Measurements from ENCODE around the gene ITFG1. TPM values are rescaled to one million over a fixed set of nuclear protein-coding genes. Genes with fewer than 3 reads are reported as not detected.
"Not testable (repeated sequence)": the region's sequence is repeated elsewhere in the genome, so short reads cannot be mapped to it uniquely, and the experiment has no call there.

Gene ITFG1
- total RNA-seq, 1 donor from 2014 or later = 49.2 TPM

DNA sequence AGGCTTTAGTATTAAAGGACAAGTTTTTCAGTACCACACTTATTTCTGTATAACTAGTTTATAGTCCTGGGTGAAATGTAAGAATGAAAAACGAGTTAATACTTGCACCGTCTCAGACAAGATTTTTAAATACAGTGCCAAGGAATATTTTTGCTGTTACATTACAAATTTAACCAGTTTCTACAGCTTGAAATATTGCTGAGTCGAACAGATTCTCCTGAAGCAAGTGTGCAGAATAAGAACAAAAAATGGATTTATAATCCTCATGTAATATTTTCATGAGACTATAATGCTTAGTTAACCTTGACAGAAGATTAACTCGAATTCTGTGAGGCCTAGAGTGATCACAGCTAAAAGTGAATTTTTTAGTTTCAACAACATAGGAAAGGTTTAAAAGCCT lies 320.2 kb downstream of the ITFG1 start:
- Mint-ChIP-seq H3K27me3 (ENCODE audit: low read depth) (peaks cover 12% of the 10 kb centered on the region), H3K27ac (peak overlapping the region; percentile 56)
- DNase-seq (ENCODE audit: low spot score in 2 of 2, unreplicated experiment in 2 of 2) = no peak

GRCh38 chr16:47139561-47140185 lies 321.2 kb downstream of the ITFG1 start:
- H3K27me3 Mint-ChIP-seq (ENCODE audit: low read depth) = peaks cover 3% of the 10 kb centered on the region
- peak overlapping the region; percentile 57 for H3K27ac Mint-ChIP-seq
- peaks cover 54% of the 10 kb centered on the region for H3K4me1 Mint-ChIP-seq
- no peaks in the 10 kb centered on the region for H3K36me3 Mint-ChIP-seq
- no peak overlapping the region for H3K4me3 Mint-ChIP-seq
- TF ChIP-seq, protein P1, sequence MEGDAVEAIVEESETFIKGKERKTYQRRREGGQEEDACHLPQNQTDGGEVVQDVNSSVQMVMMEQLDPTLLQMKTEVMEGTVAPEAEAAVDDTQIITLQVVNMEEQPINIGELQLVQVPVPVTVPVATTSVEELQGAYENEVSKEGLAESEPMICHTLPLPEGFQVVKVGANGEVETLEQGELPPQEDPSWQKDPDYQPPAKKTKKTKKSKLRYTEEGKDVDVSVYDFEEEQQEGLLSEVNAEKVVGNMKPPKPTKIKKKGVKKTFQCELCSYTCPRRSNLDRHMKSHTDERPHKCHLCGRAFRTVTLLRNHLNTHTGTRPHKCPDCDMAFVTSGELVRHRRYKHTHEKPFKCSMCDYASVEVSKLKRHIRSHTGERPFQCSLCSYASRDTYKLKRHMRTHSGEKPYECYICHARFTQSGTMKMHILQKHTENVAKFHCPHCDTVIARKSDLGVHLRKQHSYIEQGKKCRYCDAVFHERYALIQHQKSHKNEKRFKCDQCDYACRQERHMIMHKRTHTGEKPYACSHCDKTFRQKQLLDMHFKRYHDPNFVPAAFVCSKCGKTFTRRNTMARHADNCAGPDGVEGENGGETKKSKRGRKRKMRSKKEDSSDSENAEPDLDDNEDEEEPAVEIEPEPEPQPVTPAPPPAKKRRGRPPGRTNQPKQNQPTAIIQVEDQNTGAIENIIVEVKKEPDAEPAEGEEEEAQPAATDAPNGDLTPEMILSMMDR (IDR thresholded peaks at IDR 0.05; ENCODE audit: unreplicated experiment) = no peak
- DNase-seq (ENCODE audit: low spot score in 2 of 2, unreplicated experiment in 2 of 2) = no peak
- H3K9me3 Mint-ChIP-seq = no peaks in the 10 kb centered on the region

More for the DNA sequence above, 320.2 kb downstream of the ITFG1 start:
- TF ChIP-seq, protein P1 (IDR thresholded peaks at IDR 0.05; ENCODE audit: unreplicated experiment) = no peak
- Mint-ChIP-seq H3K4me3 (no peak overlapping the region), H3K36me3 (no peaks in the 10 kb centered on the region), H3K4me1 (peaks cover 56% of the 10 kb centered on the region), H3K9me3 (no peaks in the 10 kb centered on the region)

DNA sequence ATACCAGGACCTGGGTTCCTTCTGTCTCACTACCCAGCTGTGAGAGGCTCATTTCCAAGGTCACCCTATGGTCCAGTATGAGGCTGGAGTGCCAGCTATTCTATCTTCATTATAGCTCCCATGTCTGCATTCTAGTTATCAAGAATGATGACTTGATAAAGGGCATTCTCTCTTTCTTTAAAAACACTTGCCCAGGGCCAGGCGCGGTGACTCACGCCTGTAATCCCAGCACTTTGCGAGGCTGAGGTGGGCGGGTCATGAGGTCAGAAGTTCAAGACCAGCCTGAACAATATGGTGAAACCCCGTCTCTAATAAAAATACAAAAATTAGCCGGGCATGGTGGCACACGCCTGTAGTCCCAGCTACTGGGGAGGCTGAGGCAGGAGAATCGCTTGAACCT lies 322.9 kb downstream of the ITFG1 start:
- not testable (repeated sequence) for DNase-seq (ENCODE audit: low spot score in 2 of 2, unreplicated experiment in 2 of 2); H3K27ac Mint-ChIP-seq; H3K4me3 Mint-ChIP-seq; H3K9me3 Mint-ChIP-seq; H3K27me3 Mint-ChIP-seq (ENCODE audit: low read depth); H3K36me3 Mint-ChIP-seq
- H3K4me1 Mint-ChIP-seq = peaks cover 51% of the 10 kb centered on the region

- H3K9me3 Mint-ChIP-seq = no peaks in the 10 kb centered on the region
- no peaks in the 10 kb centered on the region for H3K27me3 Mint-ChIP-seq (ENCODE audit: low read depth)
- no peak overlapping the region for H3K27ac Mint-ChIP-seq
- H3K4me1 Mint-ChIP-seq = peaks cover 45% of the 10 kb centered on the region
- TF ChIP-seq, protein P1 (IDR thresholded peaks at IDR 0.05; ENCODE audit: unreplicated experiment) = no peak
- no peak for DNase-seq (ENCODE audit: low spot score in 2 of 2, unreplicated experiment in 2 of 2)
- no peaks in the 10 kb centered on the region for H3K36me3 Mint-ChIP-seq
- no peak overlapping the region for H3K4me3 Mint-ChIP-seq
Observed at GRCh38 chr16:47136099-47136842, 324.6 kb downstream of the ITFG1 start.

GRCh38 chr16:47134550-47134949 lies 326.3 kb downstream of the ITFG1 start:
- TF ChIP-seq, protein P1 (IDR thresholded peaks at IDR 0.05; ENCODE audit: unreplicated experiment) = no peak

DNA sequence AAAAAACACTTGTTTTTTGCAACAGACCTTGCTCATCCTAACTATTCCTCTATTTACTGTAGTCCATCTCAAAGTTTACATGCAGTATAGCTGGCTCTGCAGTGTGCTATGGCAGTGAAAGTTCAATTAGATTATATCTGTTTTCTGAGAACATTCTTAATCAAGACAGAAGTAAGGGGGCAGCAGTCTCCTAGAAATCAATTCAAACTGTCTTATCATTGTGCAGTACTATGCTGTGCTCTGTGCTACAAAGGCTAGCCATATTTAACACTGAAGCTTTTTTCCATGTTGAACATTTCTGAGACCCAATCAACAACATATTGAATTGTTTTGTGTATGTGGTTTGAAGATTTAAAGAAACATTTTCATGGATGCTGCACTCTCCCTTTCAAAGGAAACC lies 328.6 kb downstream of the ITFG1 start:
- DNase-seq (ENCODE audit: low spot score in 2 of 2, unreplicated experiment in 2 of 2) = no peak
- Mint-ChIP-seq H3K27me3 (ENCODE audit: low read depth) (no peaks in the 10 kb centered on the region), H3K9me3 (no peaks in the 10 kb centered on the region), H3K36me3 (peaks cover 4% of the 10 kb centered on the region), H3K4me3 (no peak overlapping the region), H3K4me1 (peaks cover 15% of the 10 kb centered on the region), H3K27ac (no peak overlapping the region)
- TF ChIP-seq, protein P1 (IDR thresholded peaks at IDR 0.05; ENCODE audit: unreplicated experiment) = no peak

More at GRCh38 chr16:47134550-47134949, 326.3 kb downstream of the ITFG1 start:
- Mint-ChIP-seq H3K4me3 (no peak overlapping the region), H3K36me3 (no peaks in the 10 kb centered on the region), H3K27ac (no peak overlapping the region), H3K9me3 (no peaks in the 10 kb centered on the region), H3K4me1 (peaks cover 34% of the 10 kb centered on the region), H3K27me3 (ENCODE audit: low read depth) (no peaks in the 10 kb centered on the region)
- no peak for DNase-seq (ENCODE audit: low spot score in 2 of 2, unreplicated experiment in 2 of 2)
